Upper lobe of left lung (tissue), 4 donors: ENCODE results near the gene SIDT1.

Experiments
- EP300 ChIP-seq, 4 donors: sonication (generic); formaldehyde crosslinking; IDR thresholded peaks; one replicate each; pipeline ENCODE4 v1.5.1; 2017; ENCODE audit warnings: antibody characterized with exemption in 4 of 4, control low read depth in 2 of 4
- POLR2A ChIP-seq, 4 donors: fragments of 450-650 bp; IDR thresholded peaks; one replicate each; pipeline ENCODE4 v1.5.1; 2016 to 2017; ENCODE audit warnings: antibody characterized with exemption in 4 of 4, mild to moderate bottlenecking in 2 of 4
- POLR2AphosphoS5 ChIP-seq, 2 donors: sonication (generic); formaldehyde crosslinking; IDR thresholded peaks; one replicate each; pipeline ENCODE4 v1.5.1; 2017; ENCODE audit warnings: antibody characterized with exemption in 2 of 2
- TF ChIP-seq, protein P1 (sequence below), 6 experiments: fragments of 450-650 bp in 4 of 6; fragments of 200-600 bp in 2 of 6; sonication (generic) in 2 of 6; IDR thresholded peaks; one replicate each; pipeline ENCODE4 v1.5.1; 2016 to 2019; ENCODE audit warnings: antibody characterized with exemption in 6 of 6

DNA sequence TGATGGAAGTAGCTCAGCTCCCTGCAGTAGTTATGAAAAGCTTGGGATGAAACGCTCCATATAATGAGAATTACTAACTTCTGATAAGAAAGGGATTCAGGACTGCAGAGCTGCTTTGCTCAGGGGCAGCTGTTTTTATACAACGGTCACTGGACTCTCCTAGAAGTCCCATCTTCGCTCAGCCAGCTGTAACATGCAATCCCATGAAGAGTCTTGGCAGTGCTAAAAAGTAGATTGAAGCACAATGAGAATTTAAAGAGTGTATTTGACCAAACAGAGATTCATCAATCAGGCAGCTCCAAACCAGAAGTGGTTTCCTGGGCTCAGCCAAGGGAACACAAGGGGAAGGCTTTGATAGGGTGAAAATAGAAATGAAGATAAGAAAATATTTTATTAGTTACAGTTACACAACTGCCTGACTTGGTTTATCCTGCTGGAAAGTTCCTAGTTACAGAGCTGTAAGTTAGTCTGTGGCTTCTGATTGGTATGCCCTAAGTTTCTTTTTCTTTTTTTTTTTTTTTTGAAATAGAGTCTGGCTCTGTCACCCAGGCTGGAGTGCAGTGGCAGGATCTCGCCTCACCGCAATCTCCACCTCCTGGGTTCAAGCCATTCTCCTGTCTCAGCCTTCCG lies 24.1 kb downstream of the SIDT1 start:
- TF ChIP-seq, protein P1, sequence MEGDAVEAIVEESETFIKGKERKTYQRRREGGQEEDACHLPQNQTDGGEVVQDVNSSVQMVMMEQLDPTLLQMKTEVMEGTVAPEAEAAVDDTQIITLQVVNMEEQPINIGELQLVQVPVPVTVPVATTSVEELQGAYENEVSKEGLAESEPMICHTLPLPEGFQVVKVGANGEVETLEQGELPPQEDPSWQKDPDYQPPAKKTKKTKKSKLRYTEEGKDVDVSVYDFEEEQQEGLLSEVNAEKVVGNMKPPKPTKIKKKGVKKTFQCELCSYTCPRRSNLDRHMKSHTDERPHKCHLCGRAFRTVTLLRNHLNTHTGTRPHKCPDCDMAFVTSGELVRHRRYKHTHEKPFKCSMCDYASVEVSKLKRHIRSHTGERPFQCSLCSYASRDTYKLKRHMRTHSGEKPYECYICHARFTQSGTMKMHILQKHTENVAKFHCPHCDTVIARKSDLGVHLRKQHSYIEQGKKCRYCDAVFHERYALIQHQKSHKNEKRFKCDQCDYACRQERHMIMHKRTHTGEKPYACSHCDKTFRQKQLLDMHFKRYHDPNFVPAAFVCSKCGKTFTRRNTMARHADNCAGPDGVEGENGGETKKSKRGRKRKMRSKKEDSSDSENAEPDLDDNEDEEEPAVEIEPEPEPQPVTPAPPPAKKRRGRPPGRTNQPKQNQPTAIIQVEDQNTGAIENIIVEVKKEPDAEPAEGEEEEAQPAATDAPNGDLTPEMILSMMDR (IDR thresholded peaks at IDR 0.05) = no peak
- TF ChIP-seq POLR2A (IDR thresholded peaks at IDR 0.05) (no peak), EP300 (IDR thresholded peaks at IDR 0.05) (no peak), POLR2AphosphoS5 (IDR thresholded peaks at IDR 0.05) (no peak)
